CD4-positive, alpha-beta T cell treated with Interleukin-17A for 4 hours (primary cell): ENCODE results near the gene REEP1.
A peak's percentile ranks its signal among the peaks of the same experiment; 100 is the strongest.
"Not testable (repeated sequence)": the region's sequence is repeated elsewhere in the genome, so short reads cannot be mapped to it uniquely, and the experiment has no call there.

Experiments used
- DNase-seq: peaks from one replicate; pipeline ENCODE4 v3.0.0-alpha.2; 2020; ENCODE audit warnings: mixed read lengths

The REEP1 gene

GRCh38 chr2:86337244-86337835, at the start of gene REEP1:
REEP1 (minus strand) TSS chr2:86337626; CDS start chr2:86337510, 116 bp downstream.
- DNase-seq: no peak

- no peak for DNase-seq
Observed at GRCh38 chr2:86383844-86384243, 46.4 kb upstream of the REEP1 start.

- DNase-seq: no peak
Observed at GRCh38 chr2:86382698-86383097, 45.3 kb upstream of the REEP1 start.

GRCh38 chr2:86382108-86382507, 44.7 kb upstream of the REEP1 start:
- no peak for DNase-seq

- no peak for DNase-seq
Observed at GRCh38 chr2:86378469-86378868, 41.0 kb upstream of the REEP1 start.

GRCh38 chr2:86375623-86376022, 38.2 kb upstream of the REEP1 start:
- no peak for DNase-seq

- DNase-seq: peak; percentile 15
Observed at GRCh38 chr2:86372641-86373502, 35.4 kb upstream of the REEP1 start.

GRCh38 chr2:86372133-86372532, 34.7 kb upstream of the REEP1 start:
- DNase-seq: no peak

GRCh38 chr2:86371527-86371926, 34.1 kb upstream of the REEP1 start:
- peak; percentile 47 for DNase-seq

- no peak for DNase-seq
Observed at GRCh38 chr2:86370579-86370978, 33.2 kb upstream of the REEP1 start.

GRCh38 chr2:86368161-86368824, 30.9 kb upstream of the REEP1 start:
- peak; percentile 69 for DNase-seq

GRCh38 chr2:86367499-86367777, 30.0 kb upstream of the REEP1 start:
- no peak for DNase-seq

- DNase-seq: no peak
Observed at GRCh38 chr2:86366651-86367498, 29.4 kb upstream of the REEP1 start.

GRCh38 chr2:86364894-86365293, 27.5 kb upstream of the REEP1 start:
- no peak for DNase-seq

- no peak for DNase-seq
Observed at GRCh38 chr2:86360776-86361175, 23.4 kb upstream of the REEP1 start.

GRCh38 chr2:86358957-86359356, 21.5 kb upstream of the REEP1 start:
- no peak for DNase-seq

GRCh38 chr2:86357392-86357963, 20.1 kb upstream of the REEP1 start:
- DNase-seq: no peak

- DNase-seq: no peak
Observed at GRCh38 chr2:86352727-86353221, 15.3 kb upstream of the REEP1 start.

GRCh38 chr2:86352137-86352726, 14.8 kb upstream of the REEP1 start:
- DNase-seq: no peak

- no peak for DNase-seq
Observed at GRCh38 chr2:86350751-86351150, 13.3 kb upstream of the REEP1 start.

- no peak for DNase-seq
Observed at GRCh38 chr2:86347401-86347800, 10.0 kb upstream of the REEP1 start.

- not testable (repeated sequence) for DNase-seq
Observed at GRCh38 chr2:86345783-86346370, 8.5 kb upstream of the REEP1 start.
